Stimulated activated naive CD4-positive, alpha-beta T cell treated with Interleukin-2 at 50 U/mL for 16 hours (primary cell): ENCODE measurements around the gene PDK2.
A peak's percentile ranks its signal among the peaks of the same experiment; 100 is the strongest.

ENCODE experiments used
- DNase-seq: peaks from one replicate; lab custom pipeline; 2025; lab: John Stamatoyannopoulos, UW

The PDK2 gene

GRCh38 chr17:50135316-50136095, 40.4 kb downstream of the PDK2 start:
- DNase-seq: no peak

- DNase-seq: no peak
Measured at GRCh38 chr17:50136096-50136687, 41.0 kb downstream of the PDK2 start.

- DNase-seq: no peak
Measured at GRCh38 chr17:50137042-50137441, 41.9 kb downstream of the PDK2 start.

- DNase-seq: no peak
Measured at GRCh38 chr17:50139185-50139783, 44.1 kb downstream of the PDK2 start.

DNA sequence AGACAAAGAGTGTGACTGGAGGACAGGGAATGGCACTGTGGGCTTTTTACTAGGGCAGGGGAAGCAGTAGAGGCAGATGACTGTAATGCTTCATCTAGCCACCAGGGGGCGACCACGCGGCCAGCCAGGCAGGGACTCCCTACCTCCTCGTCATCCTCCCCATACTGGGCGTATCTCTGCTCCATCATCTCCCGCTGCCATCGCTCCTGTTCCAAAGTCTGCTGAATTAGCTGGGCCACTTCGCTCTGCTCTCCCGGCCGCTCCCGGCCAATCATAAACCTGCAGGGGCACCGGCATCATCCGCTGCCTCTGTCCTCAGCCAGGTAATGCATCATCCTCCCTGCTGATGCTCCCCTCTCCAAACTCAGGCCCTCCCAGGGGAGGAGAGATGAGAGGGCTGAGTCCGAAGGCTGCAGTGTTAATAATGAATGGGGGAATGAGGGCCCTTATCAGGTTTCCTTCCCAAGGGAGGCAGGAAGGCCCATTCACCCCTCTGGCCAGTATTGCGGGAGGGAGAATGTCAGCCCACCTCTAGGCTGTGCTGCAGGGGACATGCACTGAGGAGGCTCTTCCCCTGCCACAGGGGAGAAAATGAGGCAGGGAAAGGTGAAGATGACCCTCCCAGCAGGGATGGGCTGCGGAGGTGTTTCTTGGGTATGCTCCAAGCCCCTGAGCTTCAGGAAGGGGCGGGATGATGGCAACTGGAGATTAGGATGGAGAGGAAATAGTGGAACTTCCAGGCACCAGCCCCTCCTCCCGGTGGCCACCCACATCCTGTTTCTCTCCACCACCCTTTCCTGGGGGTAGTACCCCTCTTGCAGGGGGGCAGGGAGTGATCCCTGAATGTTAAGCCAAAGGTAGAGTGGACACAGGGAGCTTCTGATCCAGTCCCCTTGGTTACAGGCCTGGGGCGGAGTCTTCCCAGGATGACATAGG, 45.1 kb downstream of the PDK2 start:
- peak; percentile 66 for DNase-seq

- no peak for DNase-seq
Measured at GRCh38 chr17:50141026-50141744, 46.0 kb downstream of the PDK2 start.

DNA sequence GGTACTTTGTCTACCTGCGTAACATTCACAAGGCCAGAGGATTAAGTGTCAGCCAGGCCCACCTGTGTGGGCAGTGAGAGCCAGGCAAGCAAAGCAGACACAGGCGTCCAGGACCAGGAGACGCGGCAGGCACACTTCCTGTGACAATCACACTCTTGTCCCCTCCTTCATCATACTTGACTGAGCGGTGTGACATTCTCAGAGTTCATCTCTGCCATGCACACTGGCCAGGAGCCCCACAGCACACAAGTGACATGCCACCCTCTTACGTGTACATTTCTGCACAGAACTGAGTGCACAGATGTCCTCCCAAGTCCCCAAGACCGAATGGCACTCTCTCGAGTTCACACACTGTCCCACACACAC, 46.6 kb downstream of the PDK2 start:
- DNase-seq: no peak

DNA sequence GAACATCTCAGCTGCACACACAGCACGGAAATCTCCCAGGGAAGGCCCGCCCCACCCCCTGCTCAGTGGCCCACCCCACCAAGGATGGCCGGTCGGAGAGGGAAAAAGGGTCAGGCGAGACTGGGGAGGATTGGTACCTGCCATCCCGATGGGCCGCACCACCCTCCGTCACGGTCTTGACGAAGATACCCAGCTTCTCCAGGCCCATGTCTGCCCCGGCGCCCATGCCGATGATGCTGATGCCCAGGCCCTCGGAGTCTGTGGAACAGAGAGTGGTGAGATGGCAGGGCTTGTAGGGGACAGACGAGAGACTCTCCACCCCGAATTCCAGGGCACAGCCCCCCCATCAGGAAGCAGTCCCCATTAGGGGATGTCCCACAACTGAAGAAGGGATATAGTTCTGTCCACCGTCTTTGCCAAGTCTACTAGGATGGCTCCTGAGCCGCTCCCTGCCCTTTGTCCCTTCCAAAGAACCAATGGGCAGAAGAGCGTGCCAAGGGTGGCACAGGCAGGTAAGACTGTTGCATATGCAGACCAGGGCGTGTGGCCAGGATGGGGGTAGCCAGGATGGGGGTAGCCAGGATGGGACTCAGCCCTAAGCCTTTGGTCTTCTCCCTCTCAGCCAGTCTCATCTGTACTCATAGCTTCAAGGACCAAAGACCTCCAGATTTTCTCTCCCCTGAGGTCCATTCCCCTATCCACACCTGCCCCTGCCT, 48.5 kb downstream of the PDK2 start:
- DNase-seq: no peak

GRCh38 chr17:50144355-50144754, 49.2 kb downstream of the PDK2 start:
- no peak for DNase-seq

- DNase-seq: no peak
Measured at GRCh38 chr17:50144845-50145531, 49.8 kb downstream of the PDK2 start.

- no peak for DNase-seq
Measured at GRCh38 chr17:50145532-50146229, 50.5 kb downstream of the PDK2 start.

GRCh38 chr17:50146230-50146926, 51.2 kb downstream of the PDK2 start:
- DNase-seq: peak; percentile 26

- DNase-seq: no peak
Measured at GRCh38 chr17:50146927-50147665, 51.9 kb downstream of the PDK2 start.

DNA sequence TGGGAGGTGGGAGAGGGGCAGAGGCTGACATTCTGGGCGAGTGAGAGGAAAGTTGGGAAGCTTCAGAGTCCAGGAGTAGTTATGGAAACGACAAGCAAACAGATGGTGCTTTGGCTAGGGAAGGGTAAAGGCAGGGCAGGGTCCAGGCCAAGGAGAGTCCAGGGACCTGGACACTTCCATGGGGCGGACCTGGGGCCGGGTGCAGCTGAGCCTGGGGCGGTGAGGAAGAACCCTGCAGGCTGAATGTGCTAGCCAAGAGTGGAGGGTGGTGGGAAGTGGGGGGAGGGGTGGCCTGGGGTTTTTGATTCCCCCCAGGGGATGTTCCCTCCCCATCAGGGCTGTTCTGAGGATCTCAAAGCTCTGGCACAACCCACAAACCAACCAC, 52.7 kb downstream of the PDK2 start:
- no peak for DNase-seq

DNA sequence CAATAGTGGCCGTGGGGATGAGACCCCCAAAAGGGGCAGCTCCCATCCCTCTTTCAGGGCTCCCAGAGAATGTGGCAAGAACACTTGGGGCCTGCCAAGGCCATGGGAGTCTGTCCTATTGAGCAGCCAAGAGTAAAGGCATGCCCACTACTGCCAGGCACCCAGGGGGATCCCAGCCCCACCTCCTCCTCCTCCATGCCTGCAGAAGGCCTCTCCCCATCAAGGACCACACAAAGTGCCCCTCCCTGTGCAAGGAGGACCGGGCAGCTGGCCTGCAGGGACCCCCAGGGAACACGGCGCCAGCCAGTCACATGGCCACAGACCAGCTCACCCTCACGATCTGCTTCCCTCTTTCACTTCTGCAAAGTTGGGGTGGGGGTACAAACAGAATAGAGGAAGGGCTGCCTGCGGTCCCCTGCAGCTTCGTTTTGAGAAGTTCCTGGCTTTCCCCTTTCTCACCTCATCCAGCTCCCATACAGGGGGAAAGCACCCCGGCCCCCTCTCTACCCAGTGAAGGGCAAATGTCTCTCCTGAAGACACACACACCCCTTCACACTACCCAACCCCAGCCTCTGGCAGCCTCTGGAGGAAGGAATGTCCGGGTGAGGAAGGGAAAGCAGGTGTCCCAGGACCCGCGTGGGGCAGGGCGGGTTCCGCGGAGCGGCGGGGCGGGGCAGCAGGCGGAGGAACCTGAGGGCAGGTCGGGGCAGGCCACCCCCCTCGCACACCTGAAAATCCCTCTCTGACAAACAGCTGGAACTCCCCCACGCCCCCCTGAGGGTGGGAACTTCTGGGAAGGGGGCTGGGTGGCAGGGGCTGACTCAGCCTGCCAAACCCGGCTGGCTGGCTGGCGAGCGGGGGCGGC, 53.3 kb downstream of the PDK2 start:
- peak; percentile 78 for DNase-seq

GRCh38 chr17:50149091-50149416, 53.9 kb downstream of the PDK2 start:
- no peak for DNase-seq
